HG02678 (cell line): ENCODE results near the gene PPFIA1.
"Not testable (repeated sequence)": the region's sequence is repeated elsewhere in the genome, so short reads cannot be mapped to it uniquely, and the experiment has no call there.

Source experiments
- ATAC-seq: cut with Tn5 transposase; IDR thresholded peaks from one replicate; pipeline ENCODE4 v1.9.1; 2021; ENCODE audit warnings: mild to moderate bottlenecking, moderate library complexity; ENCODE audit not compliant: unreplicated experiment

The PPFIA1 gene

GRCh38 chr11:70250876-70251658 lies 19.4 kb upstream of the PPFIA1 start:
- no peak for ATAC-seq

GRCh38 chr11:70251659-70252321 lies 18.7 kb upstream of the PPFIA1 start:
- no peak for ATAC-seq

DNA sequence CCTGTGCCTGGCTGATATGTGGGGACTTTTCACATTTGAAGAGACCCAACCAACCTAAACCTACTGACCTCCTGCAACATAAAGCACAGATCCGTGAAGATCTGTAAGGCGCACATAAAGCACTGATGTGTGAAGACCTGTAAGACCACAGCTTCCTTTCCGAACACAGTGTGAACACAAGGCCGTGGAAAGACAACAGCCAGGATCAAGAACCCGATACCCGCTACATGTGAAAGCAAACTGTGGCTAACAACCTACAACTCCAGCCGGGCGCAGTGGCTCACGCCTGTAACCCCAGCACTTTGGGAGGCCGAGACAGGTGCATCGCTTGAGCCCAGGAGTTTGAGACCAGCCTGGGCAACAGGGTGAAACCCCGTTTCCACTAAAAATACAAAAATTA lies 17.6 kb upstream of the PPFIA1 start:
- no peak for ATAC-seq

DNA sequence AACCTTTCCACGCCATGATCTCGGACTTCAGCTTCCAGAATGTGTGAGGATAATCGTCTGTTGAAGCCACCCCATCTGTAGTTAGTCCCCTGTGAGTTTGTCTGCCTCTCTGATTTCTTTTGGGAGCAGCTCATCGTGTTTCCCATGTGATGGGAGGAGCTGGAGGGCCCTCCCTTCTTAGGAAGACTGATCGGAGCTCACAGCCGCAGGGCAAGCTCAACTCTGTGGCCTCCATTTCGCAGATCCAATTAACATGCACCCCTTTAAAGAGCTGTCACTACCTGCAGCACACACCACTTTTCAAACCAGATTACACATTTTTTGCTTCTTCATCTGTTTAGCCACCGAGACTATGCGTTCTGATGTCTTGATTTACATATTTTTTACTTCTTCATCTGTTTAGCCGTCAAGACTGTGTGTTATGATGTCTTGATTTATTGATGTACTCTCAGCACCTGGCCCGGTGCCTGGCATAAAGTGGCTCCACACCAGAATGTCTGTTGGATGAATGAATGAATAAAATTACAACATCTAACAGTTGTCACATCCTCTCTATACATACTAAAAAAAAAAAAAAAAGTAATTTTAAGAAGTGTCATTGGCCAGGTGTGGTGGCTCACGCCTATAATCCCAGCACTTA lies 14.9 kb upstream of the PPFIA1 start:
- ATAC-seq: no peak

- not testable (repeated sequence) for ATAC-seq
Observed at GRCh38 chr11:70259077-70259476, 11.4 kb upstream of the PPFIA1 start.

DNA sequence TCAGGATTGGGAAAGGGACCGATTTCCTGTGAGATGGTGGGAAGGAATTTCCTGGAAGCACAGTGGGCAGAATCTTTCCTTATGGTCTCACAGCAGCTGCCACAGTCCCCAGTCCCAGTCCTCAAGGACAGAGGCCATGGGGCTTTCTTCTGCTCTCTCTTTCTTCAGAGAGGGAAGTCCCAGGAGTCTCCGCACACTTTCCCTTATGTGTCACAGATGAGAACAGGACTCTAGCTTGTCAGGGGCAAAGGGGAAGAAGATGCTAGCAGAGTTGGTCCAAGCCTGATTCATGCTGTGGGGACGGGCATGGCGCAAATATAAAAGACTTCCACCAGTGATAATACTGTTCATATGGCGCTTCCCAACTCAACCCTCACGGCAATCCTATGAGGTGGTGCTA lies 7.5 kb upstream of the PPFIA1 start:
- no peak for ATAC-seq

DNA sequence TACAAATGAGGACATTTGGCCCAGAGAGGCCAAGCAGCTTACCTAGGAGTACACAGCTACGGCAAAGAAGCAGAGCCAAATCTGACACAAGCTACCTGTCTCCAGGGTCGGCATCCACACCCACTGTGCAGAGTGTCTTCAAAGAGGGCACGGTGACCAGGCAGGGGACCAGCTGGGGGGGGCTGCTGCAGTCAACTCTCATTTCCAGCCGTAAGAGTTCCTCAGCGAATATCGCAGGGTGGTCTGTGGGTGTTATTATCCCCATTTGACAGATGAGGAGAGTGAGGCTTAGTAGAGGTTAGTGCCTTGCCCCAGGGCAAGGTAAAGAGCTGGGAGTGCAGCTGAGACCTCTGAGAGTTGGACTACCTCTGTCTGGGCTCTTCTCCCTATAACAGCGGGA lies 7.1 kb upstream of the PPFIA1 start:
- no peak for ATAC-seq

GRCh38 chr11:70265341-70265740 lies 5.1 kb upstream of the PPFIA1 start:
- peak; percentile 43 for ATAC-seq

DNA sequence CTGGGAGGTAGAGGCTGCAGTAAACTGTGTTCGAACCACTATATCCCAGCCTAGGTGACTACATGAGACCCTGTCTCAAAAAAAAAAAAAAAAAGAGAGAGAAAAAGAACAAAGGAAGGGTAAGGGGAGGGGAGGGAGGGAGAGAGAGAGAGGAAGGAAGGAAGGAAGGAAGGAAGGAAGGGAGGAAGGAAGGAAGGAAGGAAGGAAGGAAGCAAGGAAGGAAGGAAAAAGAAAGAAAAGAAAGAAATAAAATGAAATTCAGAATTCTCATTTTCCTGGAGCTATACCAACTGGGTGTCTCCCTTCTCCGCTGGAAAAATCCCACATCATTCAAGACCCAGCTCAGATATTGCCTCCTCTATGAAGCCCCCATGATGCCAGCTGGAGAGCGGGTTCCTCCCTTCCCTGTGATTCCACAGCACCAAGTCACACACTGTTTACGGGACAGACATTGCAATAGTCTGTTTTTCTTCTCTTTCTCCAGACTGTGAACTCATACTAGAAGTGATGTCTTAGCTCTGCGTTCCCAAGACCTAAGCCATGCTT lies 3.0 kb upstream of the PPFIA1 start:
- no peak for ATAC-seq

DNA sequence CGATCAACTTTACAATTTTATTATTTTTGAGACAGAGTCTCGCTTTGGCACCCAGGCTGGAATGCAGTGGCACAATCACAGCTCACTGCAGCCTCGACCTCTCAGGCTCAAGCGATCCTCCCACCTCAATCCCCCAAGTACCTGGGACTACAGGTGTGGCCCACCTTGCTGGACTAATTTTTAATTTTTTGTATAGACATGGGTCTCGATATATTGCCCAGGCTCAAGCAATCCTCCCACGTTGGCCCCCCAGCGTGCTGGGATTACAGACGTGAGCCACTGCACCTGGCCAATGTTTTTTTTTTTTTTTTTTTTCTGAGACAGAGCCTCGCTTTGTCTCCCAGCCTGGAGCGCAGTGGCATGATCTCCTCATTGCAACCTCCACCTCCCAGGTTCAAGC lies 2.0 kb upstream of the PPFIA1 start:
- no peak for ATAC-seq

DNA sequence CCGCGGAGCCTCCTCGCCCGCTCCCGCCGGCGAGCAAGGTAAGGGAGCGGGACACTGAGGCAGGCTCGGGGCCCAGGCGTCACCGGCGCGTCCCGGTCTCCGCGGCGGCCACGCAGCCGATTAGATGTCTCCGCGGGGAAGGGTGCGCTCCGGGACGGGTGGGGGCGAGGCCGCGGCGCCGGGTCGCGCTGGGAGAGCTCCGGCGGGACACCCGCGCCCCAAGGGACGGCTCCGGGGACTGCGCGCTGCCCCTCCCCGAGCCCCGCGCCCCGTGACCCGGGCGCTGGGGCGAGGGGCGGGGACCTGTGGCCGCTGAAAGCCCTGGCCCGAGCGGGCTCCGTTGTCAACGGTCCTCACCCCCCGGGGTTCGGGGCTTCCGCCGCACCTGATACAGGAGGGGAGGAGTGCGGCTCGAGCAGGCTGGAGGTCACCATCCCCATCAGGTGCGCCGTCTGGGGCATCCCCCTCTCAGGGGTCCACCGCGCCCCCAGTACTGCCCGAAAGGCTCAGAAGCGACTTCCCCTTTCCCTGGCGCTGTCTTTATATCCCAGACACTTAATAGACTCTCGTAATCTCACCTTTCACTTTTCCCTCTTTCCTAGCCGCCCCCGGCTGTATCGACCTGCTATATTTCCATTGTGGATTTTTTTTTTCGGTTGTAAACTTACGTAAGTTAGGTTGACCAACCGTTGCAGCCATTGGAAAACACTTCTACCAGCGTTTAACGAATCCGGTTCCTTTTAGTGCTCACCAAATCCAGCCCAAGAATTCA lies 573 bp downstream of the PPFIA1 start:
- peak; percentile 26 for ATAC-seq

DNA sequence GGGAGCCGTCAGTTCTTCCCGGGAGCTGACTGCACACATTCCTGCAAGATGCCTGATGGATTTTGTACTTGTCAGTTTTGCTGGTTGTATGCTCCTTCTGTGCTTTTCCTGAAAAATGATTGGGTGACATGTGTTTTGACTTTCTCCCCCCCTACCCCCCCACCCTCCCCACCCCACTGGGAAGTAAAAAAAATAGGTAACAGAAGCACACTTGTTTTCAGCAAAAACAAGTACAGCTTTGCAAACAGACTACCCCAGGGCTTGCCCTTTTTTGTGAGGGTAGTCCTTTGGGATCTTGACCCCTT lies 1.1 kb downstream of the PPFIA1 start:
- no peak for ATAC-seq

DNA sequence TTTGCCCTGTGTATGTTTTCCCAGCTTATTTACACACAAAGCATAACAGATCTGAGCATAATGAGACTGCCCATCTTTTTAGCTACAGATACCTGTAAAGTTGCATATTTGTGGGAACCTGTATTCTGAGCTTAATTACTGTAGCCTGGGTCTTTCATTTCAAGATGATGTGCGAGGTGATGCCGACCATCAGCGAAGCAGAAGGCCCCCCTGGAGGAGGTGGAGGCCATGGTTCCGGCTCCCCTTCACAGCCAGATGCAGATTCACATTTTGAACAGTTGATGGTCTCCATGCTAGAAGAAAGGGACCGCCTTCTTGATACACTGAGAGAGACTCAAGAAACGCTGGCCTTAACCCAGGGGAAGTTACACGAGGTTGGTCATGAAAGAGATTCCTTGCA lies 1.5 kb downstream of the PPFIA1 start:
- no peak for ATAC-seq

DNA sequence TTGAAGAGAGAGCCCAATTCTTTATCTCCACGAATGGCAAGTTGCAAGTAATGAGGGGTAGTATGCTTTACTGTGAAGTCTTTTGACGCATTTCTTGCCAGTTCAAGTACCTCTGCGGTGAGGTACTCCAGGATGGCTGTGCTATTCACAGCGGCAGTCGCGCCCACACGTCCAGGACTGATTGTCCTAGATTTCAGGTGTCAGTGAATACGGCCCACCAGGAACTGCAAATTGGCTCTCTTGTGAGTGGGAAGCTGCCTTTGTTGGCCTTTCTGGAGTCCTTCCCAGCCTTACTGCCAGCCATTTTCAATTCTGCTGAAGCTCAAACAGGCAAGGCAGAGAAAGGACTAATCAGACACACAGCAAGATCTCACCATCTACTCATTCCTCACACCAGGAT lies 8.5 kb downstream of the PPFIA1 start:
- ATAC-seq: no peak

- no peak for ATAC-seq
Observed at GRCh38 chr11:70281156-70281609, 10.7 kb downstream of the PPFIA1 start.

DNA sequence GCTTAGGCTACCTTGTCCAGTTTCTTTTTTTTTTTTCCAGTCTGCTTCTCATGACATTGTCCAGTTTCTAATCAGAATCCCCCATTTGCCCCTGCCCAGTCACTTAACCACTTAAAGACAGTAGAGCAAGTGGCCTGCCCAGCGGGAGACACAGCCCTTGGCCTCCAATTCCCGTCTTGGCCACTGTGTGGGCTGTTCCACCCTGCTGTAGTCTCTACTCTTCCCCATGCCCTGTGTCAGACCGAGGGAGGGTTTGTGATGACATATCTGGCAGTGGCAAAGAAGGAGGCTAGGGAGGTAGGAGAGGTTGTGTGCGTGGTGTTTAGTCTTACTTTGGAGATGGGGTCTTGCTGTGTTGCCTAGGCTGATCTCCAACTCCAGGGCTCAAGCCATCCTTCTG lies 11.5 kb downstream of the PPFIA1 start:
- ATAC-seq: no peak

- ATAC-seq: no peak
Observed at GRCh38 chr11:70288721-70289120, 18.2 kb downstream of the PPFIA1 start.

DNA sequence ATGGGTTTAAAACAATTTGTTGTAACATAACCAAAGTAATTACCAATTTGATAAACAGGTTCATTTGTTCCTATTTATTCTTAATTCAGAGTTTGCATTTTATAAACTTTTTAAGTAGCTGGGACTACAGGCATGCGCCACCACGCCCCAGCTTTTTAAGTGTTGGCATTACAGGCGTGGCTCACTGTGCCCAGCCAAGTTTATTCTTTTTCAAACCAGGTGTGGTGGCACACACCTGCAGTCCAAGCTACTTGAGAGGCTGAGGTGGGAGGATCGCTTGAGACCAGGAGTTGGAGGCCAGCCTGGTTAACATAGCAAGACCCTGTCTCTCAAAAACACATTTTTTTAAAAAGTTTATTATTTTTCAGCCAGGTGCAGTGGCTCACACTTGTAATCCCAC lies 19.1 kb downstream of the PPFIA1 start:
- no peak for ATAC-seq

GRCh38 chr11:70290361-70291065 lies 20.0 kb downstream of the PPFIA1 start:
- ATAC-seq: no peak

DNA sequence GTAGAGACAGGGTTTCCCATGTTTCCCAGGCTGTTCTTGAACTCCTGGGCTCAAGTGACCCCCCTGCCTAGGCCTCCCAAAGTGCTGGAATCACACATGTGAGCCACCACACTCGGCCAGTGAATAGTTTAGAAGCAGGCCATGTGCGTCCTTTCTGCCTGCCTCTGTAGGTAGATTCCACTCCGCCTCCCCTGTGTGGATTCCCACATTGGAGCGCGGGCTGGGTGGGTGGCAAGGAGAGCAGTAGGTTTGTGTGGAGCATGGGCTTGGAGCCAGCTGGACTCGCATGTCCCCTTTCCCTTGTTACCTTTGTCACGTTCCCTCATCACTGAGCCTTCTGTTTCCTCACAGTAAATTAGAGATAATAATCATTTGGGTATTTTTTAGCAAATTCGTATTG lies 21.7 kb downstream of the PPFIA1 start:
- ATAC-seq: no peak

DNA sequence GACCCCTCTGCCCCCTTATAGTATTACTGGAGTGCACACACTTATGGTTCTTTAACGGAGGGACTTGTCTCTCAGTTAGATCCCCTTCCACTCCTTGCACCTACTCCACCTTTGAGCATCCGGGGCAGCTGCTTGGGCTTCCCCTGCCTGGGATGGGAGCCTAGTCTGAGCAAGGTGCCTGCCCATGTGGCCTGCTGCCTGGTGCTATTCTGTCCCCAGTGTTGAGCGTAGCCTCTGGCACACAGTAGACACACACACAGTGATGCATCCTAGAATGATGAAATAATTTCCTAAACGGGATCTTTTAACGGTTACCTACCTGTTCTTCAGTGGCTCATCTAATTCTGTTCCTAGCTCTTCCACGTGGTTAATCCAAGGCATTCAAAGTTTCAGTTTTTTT lies 22.4 kb downstream of the PPFIA1 start:
- no peak for ATAC-seq
